HG03521 (cell line): Measurements from ENCODE around the gene SLX4IP.

Experiments used
- ATAC-seq: cut with Tn5 transposase; IDR thresholded peaks from one replicate; pipeline ENCODE4 v1.9.1; 2021; ENCODE audit warnings: mild to moderate bottlenecking, moderate library complexity; ENCODE audit not compliant: unreplicated experiment

SLX4IP gene

GRCh38 chr20:10658876-10659632 lies 223.9 kb downstream of the SLX4IP start:
- no peak for ATAC-seq

- no peak for ATAC-seq
Observed at GRCh38 chr20:10659651-10660601, 224.8 kb downstream of the SLX4IP start.

- no peak for ATAC-seq
Observed at GRCh38 chr20:10660661-10661060, 225.6 kb downstream of the SLX4IP start.

- no peak for ATAC-seq
Observed at GRCh38 chr20:10661261-10661660, 226.2 kb downstream of the SLX4IP start.

GRCh38 chr20:10662151-10662550 lies 227.0 kb downstream of the SLX4IP start:
- no peak for ATAC-seq

GRCh38 chr20:10662661-10663458 lies 227.8 kb downstream of the SLX4IP start:
- ATAC-seq: no peak

- no peak for ATAC-seq
Observed at GRCh38 chr20:10663756-10664155, 228.7 kb downstream of the SLX4IP start.

GRCh38 chr20:10665027-10665561 lies 230.0 kb downstream of the SLX4IP start:
- ATAC-seq: no peak

- no peak for ATAC-seq
Observed at GRCh38 chr20:10665791-10666190, 230.7 kb downstream of the SLX4IP start.

- no peak for ATAC-seq
Observed at GRCh38 chr20:10666221-10667076, 231.3 kb downstream of the SLX4IP start.

GRCh38 chr20:10667077-10667401 lies 231.9 kb downstream of the SLX4IP start:
- ATAC-seq: no peak

- no peak for ATAC-seq
Observed at GRCh38 chr20:10667560-10668167, 232.6 kb downstream of the SLX4IP start.

- ATAC-seq: no peak
Observed at GRCh38 chr20:10668677-10669368, 233.7 kb downstream of the SLX4IP start.

- no peak for ATAC-seq
Observed at GRCh38 chr20:10669843-10670446, 234.8 kb downstream of the SLX4IP start.

GRCh38 chr20:10670501-10671220 lies 235.6 kb downstream of the SLX4IP start:
- ATAC-seq: no peak

GRCh38 chr20:10671221-10671918 lies 236.3 kb downstream of the SLX4IP start:
- peak; percentile 32 for ATAC-seq

- ATAC-seq: no peak
Observed at GRCh38 chr20:10671919-10672623, 237.0 kb downstream of the SLX4IP start.
